Gastroesophageal sphincter (tissue), 3 donors: ENCODE results near the gene CCDC146.
"Not testable (repeated sequence)": the region's sequence is repeated elsewhere in the genome, so short reads cannot be mapped to it uniquely, and the experiment has no call there.

Experiments
- EP300 ChIP-seq: sonication (generic); formaldehyde crosslinking; IDR thresholded peaks from one replicate; pipeline ENCODE4 v1.6.1; 2017; ENCODE audit warnings: antibody characterized with exemption, mild to moderate bottlenecking
- TF ChIP-seq, protein P1 (sequence below), 4 experiments: fragments of 200-600 bp in 2 of 4; fragments of 450-650 bp in 2 of 4; sonication (generic) in 1 of 4; IDR thresholded peaks; one replicate each; pipeline ENCODE4 v1.5.1; 2017 to 2019; ENCODE audit warnings: antibody characterized with exemption in 4 of 4, mild to moderate bottlenecking in 2 of 4, moderate library complexity in 2 of 4

DNA sequence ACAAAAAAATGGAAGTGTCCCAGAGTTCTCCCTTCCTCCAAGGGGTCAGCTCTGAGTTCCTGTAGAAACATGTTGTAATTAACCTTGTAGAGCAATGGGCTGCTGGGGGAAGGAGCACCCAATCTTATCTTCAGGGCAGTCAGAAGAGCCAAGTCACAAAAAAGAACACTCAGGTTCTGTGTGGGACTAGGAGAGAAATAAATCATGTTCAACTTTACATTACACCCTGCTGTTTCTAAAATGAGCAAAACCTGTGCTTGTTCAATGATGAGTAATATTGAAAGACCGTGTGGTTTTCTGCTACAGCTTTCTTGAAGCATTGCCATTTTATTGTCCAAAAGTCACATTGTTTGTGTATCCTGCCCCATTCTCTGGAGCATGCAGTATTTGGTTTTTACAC is 34.6 kb downstream of the CCDC146 start:
- TF ChIP-seq, protein P1, sequence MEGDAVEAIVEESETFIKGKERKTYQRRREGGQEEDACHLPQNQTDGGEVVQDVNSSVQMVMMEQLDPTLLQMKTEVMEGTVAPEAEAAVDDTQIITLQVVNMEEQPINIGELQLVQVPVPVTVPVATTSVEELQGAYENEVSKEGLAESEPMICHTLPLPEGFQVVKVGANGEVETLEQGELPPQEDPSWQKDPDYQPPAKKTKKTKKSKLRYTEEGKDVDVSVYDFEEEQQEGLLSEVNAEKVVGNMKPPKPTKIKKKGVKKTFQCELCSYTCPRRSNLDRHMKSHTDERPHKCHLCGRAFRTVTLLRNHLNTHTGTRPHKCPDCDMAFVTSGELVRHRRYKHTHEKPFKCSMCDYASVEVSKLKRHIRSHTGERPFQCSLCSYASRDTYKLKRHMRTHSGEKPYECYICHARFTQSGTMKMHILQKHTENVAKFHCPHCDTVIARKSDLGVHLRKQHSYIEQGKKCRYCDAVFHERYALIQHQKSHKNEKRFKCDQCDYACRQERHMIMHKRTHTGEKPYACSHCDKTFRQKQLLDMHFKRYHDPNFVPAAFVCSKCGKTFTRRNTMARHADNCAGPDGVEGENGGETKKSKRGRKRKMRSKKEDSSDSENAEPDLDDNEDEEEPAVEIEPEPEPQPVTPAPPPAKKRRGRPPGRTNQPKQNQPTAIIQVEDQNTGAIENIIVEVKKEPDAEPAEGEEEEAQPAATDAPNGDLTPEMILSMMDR (IDR thresholded peaks at IDR 0.05), result not testable (repeated sequence)
- not testable (repeated sequence) for TF ChIP-seq EP300
